Islet precursor cell (in vitro differentiated cells): Measurements from ENCODE around the gene BARX2.
"Not testable (repeated sequence)": the region's sequence is repeated elsewhere in the genome, so short reads cannot be mapped to it uniquely, and the experiment has no call there.

ENCODE experiments used
- DNase-seq: peaks from one replicate; pipeline ENCODE4 v3.0.0-alpha.2; 2018

Gene BARX2

GRCh38 chr11:129375751-129376657 is at the start of gene BARX2:
BARX2 (plus strand) TSS chr11:129375848; CDS start chr11:129376036, 188 bp downstream.
- peak; percentile 91 for DNase-seq

GRCh38 chr11:129326921-129327320 is 48.7 kb upstream of the BARX2 start:
- DNase-seq: peak; percentile 11

GRCh38 chr11:129327708-129328107 is 47.9 kb upstream of the BARX2 start:
- DNase-seq: peak; percentile 54

- DNase-seq: no peak
Measured at GRCh38 chr11:129328756-129329155, 46.9 kb upstream of the BARX2 start.

- DNase-seq: peak; percentile 76
Measured at GRCh38 chr11:129331217-129331616, 44.4 kb upstream of the BARX2 start.

- DNase-seq: peak; percentile 95
Measured at GRCh38 chr11:129331871-129332274, 43.8 kb upstream of the BARX2 start.

- DNase-seq: peak; percentile 65
Measured at GRCh38 chr11:129333873-129334272, 41.8 kb upstream of the BARX2 start.

- DNase-seq: not testable (repeated sequence)
Measured at GRCh38 chr11:129344301-129344940, 31.2 kb upstream of the BARX2 start.

GRCh38 chr11:129346916-129347315 is 28.7 kb upstream of the BARX2 start:
- no peak for DNase-seq

GRCh38 chr11:129348813-129349212 is 26.8 kb upstream of the BARX2 start:
- DNase-seq: no peak

GRCh38 chr11:129352676-129353075 is 23.0 kb upstream of the BARX2 start:
- DNase-seq: no peak

GRCh38 chr11:129354691-129355090 is 21.0 kb upstream of the BARX2 start:
- DNase-seq: no peak

GRCh38 chr11:129359748-129360147 is 15.9 kb upstream of the BARX2 start:
- no peak for DNase-seq

GRCh38 chr11:129364143-129364654 is 11.4 kb upstream of the BARX2 start:
- DNase-seq: peak; percentile 95

- no peak for DNase-seq
Measured at GRCh38 chr11:129365816-129366215, 9.8 kb upstream of the BARX2 start.

- DNase-seq: no peak
Measured at GRCh38 chr11:129366737-129367597, 8.7 kb upstream of the BARX2 start.

GRCh38 chr11:129368889-129369672 is 6.6 kb upstream of the BARX2 start:
- DNase-seq: peak; percentile 71

GRCh38 chr11:129370715-129371114 is 4.9 kb upstream of the BARX2 start:
- no peak for DNase-seq

GRCh38 chr11:129372609-129373488 is 2.8 kb upstream of the BARX2 start:
- DNase-seq: no peak

GRCh38 chr11:129373489-129373953 is 2.1 kb upstream of the BARX2 start:
- DNase-seq: no peak
